ENCODE data around the gene GARIN3.

The GARIN3 gene
- long read RNA-seq, result 0 reads

GRCh38 chr5:157166214-157167213, at the start of gene GARIN3:
GARIN3 (minus strand) TSS chr5:157166264; CDS start chr5:157166168, 96 bp downstream.
- no peak within 1 kb of the TSS for H3K4me3 ChIP-seq (replicated peaks; ENCODE audit: insufficient read depth, low read length)
- no peak for DNase-seq (ENCODE audit: low read depth in 1 of 2, low spot score in 1 of 2)
- TF ChIP-seq POLR2AphosphoS5 (IDR thresholded peaks at IDR 0.05; ENCODE audit: low read depth) (no peak), CTCF (IDR thresholded peaks at IDR 0.05; ENCODE audit: insufficient read depth, low read length) (no peak), REST (IDR thresholded peaks at IDR 0.05; ENCODE audit: insufficient replicate concordance, low read depth) (no peak), GABPA (IDR thresholded peaks at IDR 0.05; ENCODE audit: low read depth) (no peak), SPI1 (IDR thresholded peaks at IDR 0.05; ENCODE audit: borderline replicate concordance, low read depth) (no peak)
- H3K27ac ChIP-seq (replicated peaks), result no peak within 1 kb of the TSS
- H3K27me3 ChIP-seq (ENCODE audit: insufficient read depth, poor library complexity, severe bottlenecking), result peaks cover 5% of the 10 kb centered on the region

- no peak for DNase-seq (ENCODE audit: low read depth in 1 of 2, low spot score in 1 of 2)
- Histone ChIP-seq H3K4me3 (replicated peaks; ENCODE audit: insufficient read depth, low read length) (no peak overlapping the region), H3K27me3 (ENCODE audit: insufficient read depth, poor library complexity, severe bottlenecking) (no peaks in the 10 kb centered on the region), H3K27ac (replicated peaks) (no peak overlapping the region)
- no peak for TF ChIP-seq POLR2AphosphoS5 (IDR thresholded peaks at IDR 0.05; ENCODE audit: low read depth)
- no peak for TF ChIP-seq CTCF (IDR thresholded peaks at IDR 0.05; ENCODE audit: insufficient read depth, low read length)
- TF ChIP-seq SPI1 (IDR thresholded peaks at IDR 0.05; ENCODE audit: borderline replicate concordance, low read depth), result no peak
- TF ChIP-seq REST (IDR thresholded peaks at IDR 0.05; ENCODE audit: insufficient replicate concordance, low read depth), result no peak
- TF ChIP-seq GABPA (IDR thresholded peaks at IDR 0.05; ENCODE audit: low read depth), result no peak
Measured at GRCh38 chr5:157215514-157216167, 49.6 kb upstream of the GARIN3 start.

- H3K27me3 ChIP-seq (ENCODE audit: insufficient read depth, poor library complexity, severe bottlenecking), result no peaks in the 10 kb centered on the region
- TF ChIP-seq REST (IDR thresholded peaks at IDR 0.05; ENCODE audit: insufficient replicate concordance, low read depth), result no peak
- no peak for TF ChIP-seq GABPA (IDR thresholded peaks at IDR 0.05; ENCODE audit: low read depth)
- TF ChIP-seq SPI1 (IDR thresholded peaks at IDR 0.05; ENCODE audit: borderline replicate concordance, low read depth), result no peak
- no peak for TF ChIP-seq CTCF (IDR thresholded peaks at IDR 0.05; ENCODE audit: insufficient read depth, low read length)
- TF ChIP-seq POLR2AphosphoS5 (IDR thresholded peaks at IDR 0.05; ENCODE audit: low read depth), result no peak
- H3K27ac ChIP-seq (replicated peaks), result no peak overlapping the region
- no peak overlapping the region for H3K4me3 ChIP-seq (replicated peaks; ENCODE audit: insufficient read depth, low read length)
- no peak for DNase-seq (ENCODE audit: low read depth in 1 of 2, low spot score in 1 of 2)
Measured at GRCh38 chr5:157214861-157215513, 48.9 kb upstream of the GARIN3 start.
